Adrenal gland (tissue), 12 donors: ENCODE results near the gene RAB33A. TPM values are rescaled to one million over a fixed set of nuclear protein-coding genes. Genes with fewer than 3 reads are reported as not detected.

Experiments
- DNase-seq, 7 donors: peaks; one replicate each; pipeline ENCODE4 v3.0.0-alpha.2; 2019 to 2020
- H3K27ac ChIP-seq, 5 donors: fragments of 200-600 bp; sonication (generic) in 4 of 5; 1 replicate in 3 of 5; 2 replicates in 2 of 5; pipeline versions ENCODE4 v1.5.1 to v1.8.0; 2016 to 2020; ENCODE audit warnings: mild to moderate bottlenecking in 1 of 5
- H3K27me3 ChIP-seq: fragments of 200-600 bp; 2 replicates; pipeline ENCODE4 v1.8.0; 2021
- H3K36me3 ChIP-seq, 2 donors: fragments of 200-600 bp; replicated peaks in 1 of 2; 1 replicate in 1 of 2; 2 replicates in 1 of 2; pipeline versions ENCODE4 v1.5.1 to v1.8.0; 2018 to 2022
- H3K4me1 ChIP-seq, 2 donors: fragments of 200-600 bp; replicated peaks in 1 of 2; 1 replicate in 1 of 2; 2 replicates in 1 of 2; pipeline versions ENCODE4 v1.5.1 to v1.8.0; 2018 to 2021
- H3K4me3 ChIP-seq, 4 donors: fragments of 200-600 bp; sonication (generic) in 3 of 4; one replicate each; pipeline ENCODE4 v1.5.1; 2016 to 2018
- H3K9me3 ChIP-seq, 3 donors: fragments of 200-600 bp; sonication (generic) in 1 of 3; replicated peaks in 1 of 3; 1 replicate in 2 of 3; 2 replicates in 1 of 3; pipeline versions ENCODE4 v1.5.1 to v1.8.0; 2016 to 2021
- CTCF ChIP-seq, 6 experiments: fragments of 450-650 bp in 4 of 6; fragments of 200-600 bp in 2 of 6; sonication (generic) in 1 of 6; IDR thresholded peaks; 1 replicate in 5 of 6; 2 replicates in 1 of 6; pipeline versions ENCODE4 v1.5.1 to v1.8.0; 2016 to 2021; ENCODE audit warnings: antibody characterized with exemption in 6 of 6, mild to moderate bottlenecking in 2 of 6, moderate library complexity in 1 of 6
- POLR2A ChIP-seq, 2 donors: fragments of 450-650 bp; IDR thresholded peaks; one replicate each; pipeline ENCODE4 v1.6.1; 2017; ENCODE audit warnings: antibody characterized with exemption in 2 of 2, mild to moderate bottlenecking in 2 of 2, moderate library complexity in 1 of 2
- WGBS, 4 donors: extraction: QIAGEN DNeasy Blood & Tissue Kit in 2 of 4; methylation state at CpG; one replicate each; pipeline versions ENCODE4 v1.1.5 to v1.1.7; 2013 to 2017; 5-methylcytosine and 5-hydroxymethylcytosine counted together
- intact Hi-C, 2 donors: fragments of 100-400 bp; cut with DNase I; formaldehyde crosslinking; loops; one replicate each; pipeline versions ENCODE4 v1.14.1 to v1.15.0; 2022 to 2023
- polyA plus RNA-seq, 3 donors: library from polyadenylated mRNA; stranded (reverse); fragments of 200-250 nt in 2 of 3; fragments of 350-450 nt in 1 of 3; fragmentation: Illumina TruSeq in 1 of 3; extraction: RNeasy Lipid Tissue Mini Kit (QIAGEN cat#74804) in 1 of 3; gene quantifications; one replicate each; pipeline ENCODE4 v1.2.3, GENCODE V29; 2013 to 2014
- total RNA-seq, 9 donors: library from RNA; depleted of rRNA in 4 of 9; stranded (reverse); fragments of >200 nt in 4 of 9; fragments of 120-200 nt in 1 of 9; fragmentation: NEBNext Ultra II Directional in 1 of 9; extraction: Animal tissue kit (Norgen Biotek cat#: 25700) in 1 of 9; gene quantifications; one replicate each; pipeline versions ENCODE4 v1.1.0 to v1.2.4, GENCODE V29; 2013 to 2023
- donor health status: healthy with polysubstance abuse.
- donor health status: Bipolar disorder and iron deficiency.
- donor health status: DM: yes; HTN: yes; CAD: no.
- donor health status: DM: no; HTN: no; CAD: no.
- donor health status: DM: no; HTN: no; CAD: no.
- donor health status: DM: yes; HTN: yes; CAD: no.

The RAB33A gene
- total and polyA plus RNA-seq, 12 donors = 0.24 to 7.6 (median 1.2) TPM

GRCh38 chrX:130144509-130144908, 27.3 kb upstream of the RAB33A start:
- Histone ChIP-seq H3K27ac (no peak overlapping the region), H3K36me3 (peaks cover 0 to 25% of the 10 kb centered on the region in 2 donors), H3K4me1 (no peaks in the 10 kb centered on the region), H3K4me3 (no peak overlapping the region), H3K9me3 (no peaks in the 10 kb centered on the region), H3K27me3 (peaks cover 5% of the 10 kb centered on the region)
- 76 to 86% (median 82%) methylated on average over 3 of the region's 3 CpGs for WGBS, 4 donors
- no peak for TF ChIP-seq POLR2A (IDR thresholded peaks at IDR 0.05)
- no peak for TF ChIP-seq CTCF (IDR thresholded peaks at IDR 0.05)
- no peak for DNase-seq
- intact Hi-C loops = no loop called here

GRCh38 chrX:130145123-130145522, 26.6 kb upstream of the RAB33A start:
- no peak for DNase-seq
- H3K27me3 ChIP-seq = peaks cover 5% of the 10 kb centered on the region
- H3K4me1 ChIP-seq = no peaks in the 10 kb centered on the region
- 67 to 92% (median 82%) methylated on average over 1 to 4 of the region's 4 CpGs for WGBS, 4 donors
- no peak for TF ChIP-seq CTCF (IDR thresholded peaks at IDR 0.05)
- no peak for TF ChIP-seq POLR2A (IDR thresholded peaks at IDR 0.05)
- H3K9me3 ChIP-seq = no peaks in the 10 kb centered on the region
- peaks cover 0 to 25% of the 10 kb centered on the region in 2 donors for H3K36me3 ChIP-seq
- H3K4me3 ChIP-seq = no peak overlapping the region
- intact Hi-C loops = no loop called here
- no peak overlapping the region for H3K27ac ChIP-seq

GRCh38 chrX:130147631-130148030, 24.1 kb upstream of the RAB33A start:
- H3K4me1 ChIP-seq = no peaks in the 10 kb centered on the region
- H3K4me3 ChIP-seq = no peak overlapping the region
- H3K27ac ChIP-seq = no peak overlapping the region
- intact Hi-C loops = no loop called here
- DNase-seq = no peak
- H3K36me3 ChIP-seq = peaks cover 0 to 25% of the 10 kb centered on the region in 2 donors
- H3K27me3 ChIP-seq = peaks cover 5% of the 10 kb centered on the region
- WGBS, 4 donors = 72 to 88% (median 77%) methylated on average over 3 to 5 of the region's 5 CpGs
- H3K9me3 ChIP-seq = no peaks in the 10 kb centered on the region
- TF ChIP-seq CTCF (IDR thresholded peaks at IDR 0.05) (no peak), POLR2A (IDR thresholded peaks at IDR 0.05) (no peak)

GRCh38 chrX:130155564-130155963, 16.2 kb upstream of the RAB33A start:
- no peaks in the 10 kb centered on the region for H3K36me3 ChIP-seq
- H3K27me3 ChIP-seq = no peaks in the 10 kb centered on the region
- H3K27ac ChIP-seq = no peak overlapping the region
- H3K4me3 ChIP-seq = no peak overlapping the region
- no peaks in the 10 kb centered on the region for H3K9me3 ChIP-seq
- no peak for DNase-seq
- intact Hi-C loops = no loop called here
- WGBS, 4 donors = 43 to 69% (median 52%) methylated on average over 2 of the region's 2 CpGs
- TF ChIP-seq POLR2A (IDR thresholded peaks at IDR 0.05) = no peak
- no peak for TF ChIP-seq CTCF (IDR thresholded peaks at IDR 0.05)
- no peaks in the 10 kb centered on the region for H3K4me1 ChIP-seq
